Fibroblast of the aortic adventitia (primary cell): Measurements from ENCODE around the gene GPR37L1. TPM values are rescaled to one million over a fixed set of nuclear protein-coding genes. Genes with fewer than 3 reads are reported as not detected.

Source experiments
- DNase-seq: peaks from one replicate; pipeline ENCODE4 v3.0.0-alpha.2; 2010; ENCODE audit warnings: low read depth
- H3K4me3 ChIP-seq: 2 replicates; pipeline ENCODE4 v1.5.1; 2011; ENCODE audit warnings: low read depth, mild to moderate bottlenecking, control low read depth, low read length, moderate library complexity
- total RNA-seq: library from RNA; depleted of rRNA; stranded (reverse); fragments of >200 nt; gene quantifications from 2 replicates; pipeline ENCODE4 v1.2.3, GENCODE V29; 2012; ENCODE audit warnings: low replicate concordance
- TF ChIP-seq, protein P1 (sequence below): IDR thresholded peaks from 2 replicates; pipeline ENCODE4 v1.5.1; 2011; ENCODE audit warnings: mild to moderate bottlenecking, low read length, control low read depth, inconsistent platforms; ENCODE audit not compliant: insufficient read depth

Gene GPR37L1
- total RNA-seq, 1 donor, result not detected

DNA sequence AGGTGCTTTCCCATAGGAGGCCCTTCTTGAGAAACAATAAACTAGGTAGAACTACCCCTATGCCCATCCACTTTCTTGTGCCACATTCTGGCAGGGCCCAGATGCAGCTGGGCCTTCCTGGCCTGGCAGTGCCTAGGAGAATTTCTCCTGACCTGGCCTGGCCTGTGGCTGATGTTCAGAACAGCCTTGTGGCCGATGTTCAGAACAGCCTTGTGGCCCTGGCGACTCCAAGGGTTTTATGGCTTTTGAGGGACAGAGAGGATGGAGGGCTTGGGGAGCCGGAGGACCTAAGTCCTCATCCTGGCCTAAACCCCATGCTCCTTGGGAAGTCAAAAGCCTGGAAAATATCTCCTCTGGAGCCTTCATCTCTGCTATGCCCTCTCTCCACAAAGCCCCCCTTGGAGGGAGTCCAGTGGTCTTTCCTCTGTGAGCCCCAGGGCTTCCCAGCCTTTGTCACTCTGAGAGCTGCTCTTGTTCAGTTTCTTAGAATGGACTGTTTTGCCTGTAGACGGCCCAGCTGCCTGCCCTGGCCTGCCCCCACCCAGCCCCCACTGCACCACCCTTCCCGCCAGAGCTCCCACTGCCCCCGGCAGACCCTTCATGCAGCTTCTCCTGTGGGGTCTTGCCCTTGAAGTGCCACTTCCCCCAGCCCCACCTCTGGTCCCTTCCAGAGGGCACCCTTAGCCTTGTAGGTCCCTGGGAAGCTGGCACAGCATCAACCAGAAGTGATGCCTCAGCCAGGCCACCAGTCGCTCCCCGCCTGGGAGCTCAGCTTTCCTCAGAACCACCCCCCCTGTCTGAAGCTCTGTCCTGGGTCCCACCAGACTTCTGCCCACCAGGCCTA is 7.0 kb downstream of the GPR37L1 start:
- no peak for DNase-seq
- TF ChIP-seq, protein P1, sequence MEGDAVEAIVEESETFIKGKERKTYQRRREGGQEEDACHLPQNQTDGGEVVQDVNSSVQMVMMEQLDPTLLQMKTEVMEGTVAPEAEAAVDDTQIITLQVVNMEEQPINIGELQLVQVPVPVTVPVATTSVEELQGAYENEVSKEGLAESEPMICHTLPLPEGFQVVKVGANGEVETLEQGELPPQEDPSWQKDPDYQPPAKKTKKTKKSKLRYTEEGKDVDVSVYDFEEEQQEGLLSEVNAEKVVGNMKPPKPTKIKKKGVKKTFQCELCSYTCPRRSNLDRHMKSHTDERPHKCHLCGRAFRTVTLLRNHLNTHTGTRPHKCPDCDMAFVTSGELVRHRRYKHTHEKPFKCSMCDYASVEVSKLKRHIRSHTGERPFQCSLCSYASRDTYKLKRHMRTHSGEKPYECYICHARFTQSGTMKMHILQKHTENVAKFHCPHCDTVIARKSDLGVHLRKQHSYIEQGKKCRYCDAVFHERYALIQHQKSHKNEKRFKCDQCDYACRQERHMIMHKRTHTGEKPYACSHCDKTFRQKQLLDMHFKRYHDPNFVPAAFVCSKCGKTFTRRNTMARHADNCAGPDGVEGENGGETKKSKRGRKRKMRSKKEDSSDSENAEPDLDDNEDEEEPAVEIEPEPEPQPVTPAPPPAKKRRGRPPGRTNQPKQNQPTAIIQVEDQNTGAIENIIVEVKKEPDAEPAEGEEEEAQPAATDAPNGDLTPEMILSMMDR, result no peak

DNA sequence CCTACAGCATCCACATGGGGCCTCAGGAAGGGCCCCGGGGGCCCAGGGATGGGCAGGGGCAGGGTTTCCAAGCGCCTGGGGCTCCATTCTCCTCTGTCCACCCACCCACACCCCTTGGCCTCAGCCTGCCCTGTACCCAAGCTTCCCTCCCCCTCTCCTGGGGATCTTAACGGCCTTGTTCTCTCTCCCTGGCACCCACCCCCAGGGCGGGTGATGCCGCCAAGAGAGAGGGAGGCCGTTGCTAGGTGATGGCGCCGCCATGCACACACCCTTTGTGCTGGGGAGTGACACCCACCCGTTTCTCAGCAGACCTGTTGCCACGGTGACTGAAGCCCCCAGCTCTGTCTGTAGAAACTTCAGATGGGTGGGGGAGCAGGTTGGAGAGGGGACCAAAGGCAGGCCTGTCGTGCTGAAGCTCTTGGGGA is 7.6 kb downstream of the GPR37L1 start:
- TF ChIP-seq, protein P1, result no peak
- no peak overlapping the region for H3K4me3 ChIP-seq
- DNase-seq, result no peak

More for the DNA sequence above, 7.0 kb downstream of the GPR37L1 start:
- no peak overlapping the region for H3K4me3 ChIP-seq

DNA sequence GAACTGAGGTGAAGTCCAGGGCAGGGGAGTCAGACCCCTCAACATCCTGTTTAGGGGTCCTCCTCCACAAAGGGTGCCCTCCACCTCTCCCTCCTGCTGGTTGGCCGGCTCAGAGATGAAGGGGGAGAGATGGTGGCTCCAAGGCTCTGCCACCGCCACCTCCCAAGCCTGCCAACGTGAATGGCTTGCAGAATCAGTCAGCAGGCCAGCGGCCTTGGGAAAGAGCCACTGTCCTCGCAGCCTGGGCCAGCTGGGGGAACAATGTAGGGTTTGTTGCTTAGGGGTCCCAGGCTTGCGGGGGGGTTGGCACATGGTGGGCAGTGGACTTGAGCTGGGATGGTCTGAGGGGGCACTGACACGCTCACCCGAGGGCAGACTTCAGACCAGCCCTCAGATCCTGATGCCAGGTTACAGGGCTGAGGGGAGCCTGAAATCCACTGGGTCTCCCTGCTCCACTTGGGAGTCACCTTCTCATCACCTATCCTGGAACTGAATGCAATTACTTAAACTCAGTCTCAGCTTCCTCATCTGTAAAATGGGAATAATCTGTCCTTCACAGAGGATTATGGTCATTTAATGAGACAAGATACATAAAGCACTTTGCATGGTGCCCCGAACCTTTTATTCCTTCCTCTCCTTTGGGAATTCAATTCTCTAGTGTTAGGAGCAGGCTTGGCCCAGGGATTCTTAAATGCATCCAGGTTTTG is 8.3 kb downstream of the GPR37L1 start:
- TF ChIP-seq, protein P1, result no peak
- DNase-seq, result no peak
- H3K4me3 ChIP-seq, result no peak overlapping the region

DNA sequence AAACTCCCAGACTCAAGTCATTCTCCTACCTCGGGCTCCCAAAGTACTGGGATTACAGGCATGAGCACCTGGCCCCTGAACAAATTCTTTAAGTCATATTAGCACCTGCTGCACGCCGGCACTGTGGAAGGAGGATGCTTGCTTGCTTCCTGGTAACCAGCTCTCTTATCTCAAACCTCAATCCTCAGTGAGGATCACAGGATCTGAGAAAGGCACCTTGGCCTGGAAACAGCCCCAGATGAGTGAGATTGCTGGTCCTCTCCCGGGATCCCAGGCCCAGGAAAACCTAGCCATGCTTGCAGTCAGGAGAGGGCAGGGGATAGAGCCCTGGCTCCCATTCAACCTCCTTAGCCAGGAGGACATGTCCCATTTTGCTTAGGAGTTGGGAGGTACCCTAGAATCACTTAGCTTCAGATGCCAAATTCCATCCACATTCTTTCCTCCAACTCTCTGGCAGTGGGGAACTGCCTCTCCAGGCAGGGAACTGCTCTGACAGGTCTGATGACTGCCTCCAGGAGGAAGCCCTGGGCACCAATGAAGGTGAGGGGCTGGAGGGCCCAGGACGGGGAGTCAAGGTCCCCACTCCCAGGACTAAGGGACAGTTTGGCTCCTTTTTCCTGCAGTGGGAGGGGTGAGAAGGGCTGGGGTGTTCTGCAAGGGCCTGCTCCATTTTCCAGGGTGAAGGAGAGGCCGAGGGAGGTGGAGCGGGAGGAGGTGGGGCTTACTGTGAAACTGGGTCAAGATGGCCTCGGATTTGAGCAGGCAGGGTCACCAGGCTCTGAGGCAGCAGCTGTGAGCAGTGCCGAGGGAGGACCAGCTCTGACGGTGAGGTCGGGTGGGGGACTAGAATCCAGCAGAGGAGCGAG is 9.5 kb downstream of the GPR37L1 start:
- no peak overlapping the region for H3K4me3 ChIP-seq
- TF ChIP-seq, protein P1, result no peak
- DNase-seq, result peak; percentile 48

DNA sequence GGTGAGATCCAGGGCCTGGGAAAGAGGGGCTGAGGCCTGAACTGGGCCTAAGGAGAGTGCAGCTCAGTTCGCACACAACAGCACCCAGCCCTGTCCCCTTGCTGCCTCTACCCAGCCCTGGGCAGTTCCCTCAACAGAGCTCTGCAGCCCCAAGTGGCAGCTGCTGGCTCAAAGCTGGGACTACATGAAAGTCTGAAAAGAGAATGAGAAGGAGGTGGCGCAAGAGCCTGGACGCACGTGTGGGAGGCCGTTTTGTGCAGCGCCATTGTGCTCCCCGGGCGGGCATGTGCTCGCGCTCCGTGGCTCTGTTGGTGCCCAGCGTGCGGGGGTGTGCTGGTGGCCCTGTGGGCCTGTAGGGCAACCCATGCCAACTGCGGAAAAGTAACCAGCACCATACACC is 10.3 kb downstream of the GPR37L1 start:
- no peak overlapping the region for H3K4me3 ChIP-seq
- TF ChIP-seq, protein P1, result no peak
- no peak for DNase-seq

DNA sequence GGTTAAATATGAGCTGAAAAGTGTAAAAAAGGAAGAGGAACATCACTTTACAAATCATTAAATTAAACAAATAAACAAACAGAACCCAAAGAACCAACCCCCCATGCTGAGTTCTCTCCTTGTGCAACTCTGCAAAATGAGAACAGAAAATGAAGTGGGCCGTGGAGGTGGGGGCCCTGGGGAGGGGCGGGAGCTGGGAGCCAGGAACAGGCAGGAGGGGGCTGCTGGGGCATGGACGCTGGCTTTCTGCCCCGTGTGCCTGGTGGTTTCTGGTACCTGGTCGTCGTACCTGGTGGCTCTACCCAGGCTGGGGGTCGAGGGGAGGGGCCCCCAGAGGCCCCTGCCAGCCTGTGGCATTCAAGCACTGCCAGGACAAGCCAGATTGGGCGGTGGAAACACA is 10.8 kb downstream of the GPR37L1 start:
- no peak overlapping the region for H3K4me3 ChIP-seq
- no peak for DNase-seq
- TF ChIP-seq, protein P1, result no peak
